OCI-LY1 (cell line): ENCODE data around the gene DLX4.

ENCODE experiments used
- H2AFZ ChIP-seq: fragments of 200-600 bp; sonication (generic), shearing (Covaris generic); 2 replicates; pipeline ENCODE4 v1.6.0; 2014; ENCODE audit warnings: antibody characterized with exemption, mild to moderate bottlenecking, low read length
- H3F3A ChIP-seq: fragments of 200-600 bp; sonication (generic), shearing (Covaris generic); 2 replicates; pipeline ENCODE4 v1.6.0; 2014; ENCODE audit warnings: mild to moderate bottlenecking, antibody characterized with exemption, low read length, moderate library complexity; ENCODE audit not compliant: insufficient read depth
- H3K27ac ChIP-seq: fragments of 200-600 bp; sonication (generic); 2 replicates; pipeline ENCODE4 v1.5.1; 2014; ENCODE audit warnings: low read length, mixed run types, mild to moderate bottlenecking, low read depth; ENCODE audit not compliant: poor library complexity, severe bottlenecking
- H3K27me3 ChIP-seq: fragments of 200-600 bp; sonication (generic); 2 replicates; pipeline ENCODE4 v1.6.0; 2014; ENCODE audit warnings: antibody characterized with exemption, mild to moderate bottlenecking, low read length, moderate library complexity; ENCODE audit not compliant: insufficient read depth
- H3K36me3 ChIP-seq: fragments of 200-600 bp; sonication (generic); 2 replicates; pipeline ENCODE4 v1.6.1; 2014; ENCODE audit warnings: mild to moderate bottlenecking, antibody characterized with exemption, low read length, moderate library complexity, mixed read lengths; ENCODE audit not compliant: insufficient read depth
- H3K4me1 ChIP-seq: fragments of 200-600 bp; sonication (generic); 2 replicates; pipeline ENCODE4 v1.5.1; 2014; ENCODE audit warnings: mild to moderate bottlenecking, low read length, moderate library complexity; ENCODE audit not compliant: insufficient read depth, severe bottlenecking
- H3K4me2 ChIP-seq: fragments of 200-600 bp; sonication (generic), shearing (Covaris generic); 2 replicates; pipeline ENCODE4 v1.6.1; 2014; ENCODE audit warnings: low read length
- H3K4me3 ChIP-seq: fragments of 200-600 bp; sonication (generic); 2 replicates; pipeline ENCODE4 v1.5.1; 2014; ENCODE audit warnings: low read length, low read depth, mild to moderate bottlenecking, mixed read lengths; ENCODE audit not compliant: poor library complexity, severe bottlenecking
- H3K79me2 ChIP-seq: fragments of 200-600 bp; shearing (Covaris generic); 2 replicates; pipeline ENCODE4 v1.6.1; 2016; ENCODE audit warnings: mixed run types, low read length, mixed read lengths; ENCODE audit not compliant: insufficient read depth
- H3K9ac ChIP-seq: fragments of 200-600 bp; sonication (generic), shearing (Covaris generic); 2 replicates; pipeline ENCODE4 v1.6.1; 2014; ENCODE audit warnings: mild to moderate bottlenecking, low read length, mixed read lengths
- H3K9me2 ChIP-seq: fragments of 200-600 bp; sonication (generic), shearing (Covaris generic); 2 replicates; pipeline ENCODE4 v1.6.1; 2014; ENCODE audit warnings: low read depth, mild to moderate bottlenecking, low read length, mixed read lengths
- H3K9me3 ChIP-seq: fragments of 200-600 bp; shearing (Covaris generic); 2 replicates; pipeline ENCODE4 v1.6.1; 2014; ENCODE audit warnings: low read length, mixed read lengths
- H4K20me1 ChIP-seq: fragments of 200-600 bp; sonication (generic), shearing (Covaris generic); 2 replicates; pipeline ENCODE4 v1.6.0; 2016; ENCODE audit warnings: mild to moderate bottlenecking, low read length; ENCODE audit not compliant: insufficient read depth
- CTCF ChIP-seq: fragments of 200-600 bp; sonication (generic), shearing (Covaris generic); IDR thresholded peaks from 2 replicates; pipeline ENCODE4 v1.5.1; 2017; ENCODE audit warnings: mild to moderate bottlenecking, antibody characterized with exemption, low read length, moderate library complexity, mixed read lengths
- EZH2 ChIP-seq: fragments of 200-600 bp; sonication (generic), shearing (Covaris generic); IDR thresholded peaks from 2 replicates; pipeline ENCODE4 v1.8.0; 2017; ENCODE audit warnings: borderline replicate concordance, mixed run types, mild to moderate bottlenecking, antibody characterized with exemption, low read length, moderate library complexity, mixed read lengths

Gene DLX4

DNA sequence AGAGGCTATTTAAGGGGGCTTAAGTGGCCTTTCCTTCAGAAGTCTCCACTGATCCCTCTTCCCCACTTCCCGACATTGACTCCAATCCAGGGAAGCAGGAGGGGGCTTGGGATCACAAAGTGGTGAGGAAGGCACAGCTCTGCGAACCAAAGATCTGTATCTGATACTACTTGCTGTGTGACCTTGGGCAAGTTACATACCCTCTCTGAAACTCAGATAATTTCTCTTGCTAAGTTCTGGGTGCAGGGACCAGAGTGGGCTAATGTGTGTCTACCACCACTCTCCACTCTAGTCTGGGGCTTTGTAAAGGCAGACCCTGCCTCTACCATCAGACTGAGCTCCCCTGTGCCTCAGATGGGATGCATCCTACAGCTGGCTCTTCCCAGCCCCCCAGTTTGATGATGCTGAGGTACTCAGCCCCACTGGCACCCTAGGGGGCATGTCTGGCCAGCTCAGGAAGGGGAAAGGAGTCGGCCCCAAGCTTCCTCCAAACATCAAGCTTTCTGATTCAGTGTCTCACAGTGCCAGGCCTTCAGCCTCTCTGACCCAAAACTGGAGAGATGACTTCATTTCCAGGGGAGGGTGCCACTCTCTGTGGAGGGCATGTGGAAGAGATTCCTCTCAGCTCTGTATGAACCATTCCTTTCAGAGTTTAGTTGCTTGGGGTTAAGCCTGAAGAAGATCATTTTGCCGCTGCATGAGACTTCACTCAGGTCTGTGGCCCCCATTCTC is 10.9 kb downstream of the DLX4 start:
- Histone ChIP-seq H3K9ac (no peak overlapping the region), H3K4me3 (no peak overlapping the region), H3K4me1 (no peaks in the 10 kb centered on the region), H3K27me3 (0 out of 2 replicates have a peak, but pooled peaks cover under 1% of the 10 kb centered on the region), H2AFZ (no peak overlapping the region), H3K27ac (no peak overlapping the region), H3K79me2 (no peaks in the 10 kb centered on the region), H3K36me3 (no peaks in the 10 kb centered on the region), H3K9me3 (no peaks in the 10 kb centered on the region), H3K9me2 (no peaks in the 10 kb centered on the region), H3F3A (no peaks in the 10 kb centered on the region), H3K4me2 (no peak overlapping the region), H4K20me1 (no peaks in the 10 kb centered on the region)
- no peak for TF ChIP-seq EZH2
- no peak for TF ChIP-seq CTCF

DNA sequence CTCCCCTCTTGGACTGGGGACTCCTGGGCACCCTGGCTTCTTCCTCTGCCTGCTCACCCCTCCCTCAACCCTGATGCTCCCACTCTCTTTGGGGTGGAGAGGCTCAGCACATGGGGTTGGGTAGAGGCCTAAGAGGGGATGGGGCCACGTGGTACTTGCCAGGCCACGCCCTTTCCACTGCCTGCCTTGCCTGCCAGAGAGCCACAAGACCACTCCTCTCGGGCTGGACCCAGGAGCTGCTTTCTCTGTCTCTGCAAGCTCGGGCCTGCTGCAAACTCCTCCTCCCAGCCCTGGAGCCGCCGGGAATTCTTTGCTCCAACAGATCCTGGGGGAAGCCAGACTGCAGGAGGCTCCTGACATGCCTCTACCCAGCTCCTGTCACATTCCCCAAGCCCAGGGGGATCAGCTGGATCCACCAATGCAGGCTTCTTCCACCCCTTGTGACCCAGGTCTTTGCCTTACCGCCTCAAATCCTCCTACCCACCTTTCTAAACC is 11.8 kb downstream of the DLX4 start:
- Histone ChIP-seq H3K27ac (no peak overlapping the region), H3K9ac (no peak overlapping the region), H3K27me3 (no peaks in the 10 kb centered on the region), H4K20me1 (no peaks in the 10 kb centered on the region), H3K9me3 (no peaks in the 10 kb centered on the region), H3K36me3 (no peaks in the 10 kb centered on the region), H3K4me3 (no peak overlapping the region), H3K4me2 (no peak overlapping the region), H3K9me2 (no peaks in the 10 kb centered on the region), H3K4me1 (no peaks in the 10 kb centered on the region), H3K79me2 (no peaks in the 10 kb centered on the region), H2AFZ (no peak overlapping the region), H3F3A (no peaks in the 10 kb centered on the region)
- TF ChIP-seq EZH2, result no peak
- no peak for TF ChIP-seq CTCF

DNA sequence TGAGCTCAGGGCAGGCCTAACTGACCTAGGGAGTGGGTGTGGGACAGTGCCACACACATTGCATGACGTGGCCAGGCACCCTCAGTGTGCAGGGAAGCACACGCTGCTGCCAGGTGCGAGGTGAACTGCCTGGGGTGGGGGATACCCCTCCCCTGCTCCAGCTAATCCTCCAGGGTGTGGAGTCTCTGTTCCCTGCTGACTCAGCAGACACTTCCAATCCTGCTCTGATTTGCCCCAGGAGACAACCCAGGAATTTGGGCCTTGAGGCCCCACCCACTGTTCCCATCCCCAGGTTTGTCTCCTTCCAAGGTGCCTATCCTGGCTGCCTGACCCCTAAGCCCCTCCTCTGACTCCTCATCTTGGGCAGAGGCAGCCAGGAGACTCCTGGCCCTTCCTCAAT is 15.3 kb downstream of the DLX4 start:
- H3K27ac ChIP-seq, result no peak overlapping the region
- H3K36me3 ChIP-seq, result no peaks in the 10 kb centered on the region
- no peak overlapping the region for H3K4me3 ChIP-seq
- H3K9me2 ChIP-seq, result no peaks in the 10 kb centered on the region
- no peak overlapping the region for H3K4me2 ChIP-seq
- no peaks in the 10 kb centered on the region for H3K79me2 ChIP-seq
- no peaks in the 10 kb centered on the region for H3K9me3 ChIP-seq
- H3F3A ChIP-seq, result no peaks in the 10 kb centered on the region
- no peaks in the 10 kb centered on the region for H3K4me1 ChIP-seq
- TF ChIP-seq EZH2 (no peak), CTCF (no peak)
- H3K27me3 ChIP-seq, result 0 out of 2 replicates have a peak, but pooled peaks cover 5% of the 10 kb centered on the region
- no peak overlapping the region for H2AFZ ChIP-seq
- H4K20me1 ChIP-seq, result no peaks in the 10 kb centered on the region
- H3K9ac ChIP-seq, result no peak overlapping the region
